ENCODE results near the gene SCAANT1.

DNA sequence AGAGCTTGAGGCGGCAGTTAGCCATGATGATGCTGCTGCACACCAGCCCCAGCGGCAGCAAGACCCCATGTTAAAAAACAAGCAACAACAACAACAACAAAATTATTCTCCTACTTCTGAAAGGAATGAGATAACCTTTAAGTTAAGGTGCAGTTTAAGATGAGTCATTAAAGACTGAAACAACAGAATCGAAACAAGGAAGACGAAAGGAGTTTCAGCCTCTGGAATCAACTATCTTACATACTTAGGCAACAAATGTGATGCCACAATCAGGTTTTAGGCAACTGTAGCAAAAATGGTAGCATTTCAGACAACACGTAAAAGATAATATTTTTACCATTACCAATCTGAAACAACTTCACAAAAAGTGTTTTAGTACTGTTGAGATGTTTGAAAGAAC is 12.2 kb downstream of the SCAANT1 start:
- TF ChIP-seq, protein P1, sequence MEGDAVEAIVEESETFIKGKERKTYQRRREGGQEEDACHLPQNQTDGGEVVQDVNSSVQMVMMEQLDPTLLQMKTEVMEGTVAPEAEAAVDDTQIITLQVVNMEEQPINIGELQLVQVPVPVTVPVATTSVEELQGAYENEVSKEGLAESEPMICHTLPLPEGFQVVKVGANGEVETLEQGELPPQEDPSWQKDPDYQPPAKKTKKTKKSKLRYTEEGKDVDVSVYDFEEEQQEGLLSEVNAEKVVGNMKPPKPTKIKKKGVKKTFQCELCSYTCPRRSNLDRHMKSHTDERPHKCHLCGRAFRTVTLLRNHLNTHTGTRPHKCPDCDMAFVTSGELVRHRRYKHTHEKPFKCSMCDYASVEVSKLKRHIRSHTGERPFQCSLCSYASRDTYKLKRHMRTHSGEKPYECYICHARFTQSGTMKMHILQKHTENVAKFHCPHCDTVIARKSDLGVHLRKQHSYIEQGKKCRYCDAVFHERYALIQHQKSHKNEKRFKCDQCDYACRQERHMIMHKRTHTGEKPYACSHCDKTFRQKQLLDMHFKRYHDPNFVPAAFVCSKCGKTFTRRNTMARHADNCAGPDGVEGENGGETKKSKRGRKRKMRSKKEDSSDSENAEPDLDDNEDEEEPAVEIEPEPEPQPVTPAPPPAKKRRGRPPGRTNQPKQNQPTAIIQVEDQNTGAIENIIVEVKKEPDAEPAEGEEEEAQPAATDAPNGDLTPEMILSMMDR (IDR thresholded peaks at IDR 0.05) = no peak
- no peak for TF ChIP-seq POLR2A (IDR thresholded peaks at IDR 0.05)
